Calu3 (cell line): ENCODE measurements around the gene CALML3. TPM values are rescaled to one million over a fixed set of nuclear protein-coding genes. Genes with fewer than 3 reads are reported as not detected.

Experiments used
- BruUV-seq: library from RNA; stranded (reverse); fragments of 400-500 nt; replicated peaks from 2 replicates; lab custom pipeline; 2021; lab: Mats Ljungman, UMichigan
- CTCF ChIA-PET: fragments of 300-600 bp; sonication (Branson Sonifier 250); formaldehyde crosslinking; loops from one replicate; lab custom pipeline; 2022; ENCODE audit warnings: antibody characterized with exemption; lab: Charles Lee
- DNase-seq: peaks from one replicate; pipeline ENCODE4 v3.0.0; 2022
- H3K27ac Mint-ChIP-seq: one replicate; pipeline ENCODE4 v1.8.0; 2022; ENCODE audit warnings: mixed read lengths; ENCODE audit not compliant: unreplicated experiment
- H3K27me3 Mint-ChIP-seq: one replicate; pipeline ENCODE4 v1.8.0; 2022; ENCODE audit warnings: mixed read lengths; ENCODE audit not compliant: unreplicated experiment
- H3K36me3 Mint-ChIP-seq: one replicate; pipeline ENCODE4 v1.8.0; 2022; ENCODE audit warnings: mild to moderate bottlenecking, moderate library complexity, mixed read lengths; ENCODE audit not compliant: insufficient read depth, unreplicated experiment
- H3K4me1 Mint-ChIP-seq: one replicate; pipeline ENCODE4 v1.8.0; 2022; ENCODE audit warnings: mild to moderate bottlenecking, low read depth, mixed read lengths; ENCODE audit not compliant: unreplicated experiment
- H3K4me3 Mint-ChIP-seq: one replicate; pipeline ENCODE4 v1.8.0; 2022; ENCODE audit warnings: mild to moderate bottlenecking, low read depth, moderate library complexity, mixed read lengths; ENCODE audit not compliant: unreplicated experiment
- H3K9me3 Mint-ChIP-seq: one replicate; pipeline ENCODE4 v1.8.0; 2022; ENCODE audit warnings: low read depth, mixed read lengths; ENCODE audit not compliant: unreplicated experiment
- CTCF ChIP-seq: fragments of 200-600 bp; IDR thresholded peaks from one replicate; pipeline ENCODE4 v1.8.0; 2022; ENCODE audit warnings: antibody characterized with exemption; ENCODE audit not compliant: unreplicated experiment
- intact Hi-C: fragments of 100-400 bp; cut with micrococcal nuclease; formaldehyde crosslinking; loops from one replicate; pipeline ENCODE4 v1.10.0; 2022; ENCODE audit not compliant: unreplicated experiment
- total RNA-seq: library from RNA; stranded (reverse); gene quantifications from 2 replicates; pipeline ENCODE4 v1.2.3, GENCODE V29; 2022

The CALML3 gene
- total RNA-seq, 1 experiment from 2014 or later: not detected

- CTCF ChIA-PET: no interaction called here
- H3K27me3 Mint-ChIP-seq: no peaks in the 10 kb centered on the region
Observed at GRCh38 chr10:5485948-5486852, 38.6 kb upstream of the CALML3 start.

GRCh38 chr10:5486853-5487235, 37.9 kb upstream of the CALML3 start:
- no peaks in the 10 kb centered on the region for H3K27me3 Mint-ChIP-seq
- no peak for DNase-seq
- BruUV-seq: no TSS peak
- no peaks in the 10 kb centered on the region for H3K36me3 Mint-ChIP-seq
- CTCF ChIA-PET: no interaction called here
- H3K4me1 Mint-ChIP-seq: peaks cover 9% of the 10 kb centered on the region
- no peaks in the 10 kb centered on the region for H3K9me3 Mint-ChIP-seq
- H3K4me3 Mint-ChIP-seq: no peak overlapping the region
- H3K27ac Mint-ChIP-seq: no peak overlapping the region
- intact Hi-C loops: no loop called here
- TF ChIP-seq CTCF: no peak

More at GRCh38 chr10:5485948-5486852, 38.6 kb upstream of the CALML3 start:
- no peak for TF ChIP-seq CTCF
- Mint-ChIP-seq H3K36me3 (no peaks in the 10 kb centered on the region), H3K4me3 (no peak overlapping the region), H3K4me1 (peaks cover 9% of the 10 kb centered on the region), H3K27ac (no peak overlapping the region), H3K9me3 (no peaks in the 10 kb centered on the region)
- BruUV-seq: no TSS peak
- intact Hi-C loops: no loop called here
- DNase-seq: no peak

GRCh38 chr10:5488272-5489161, 36.2 kb upstream of the CALML3 start:
- peaks cover 9% of the 10 kb centered on the region for H3K4me1 Mint-ChIP-seq
- no peaks in the 10 kb centered on the region for H3K9me3 Mint-ChIP-seq
- no TSS peak for BruUV-seq
- CTCF ChIA-PET: interaction anchor here (1.0 kb wide), 1 partner anchor 40 kb away, joined by 3 read pairs; no protein-coding TSS in a partner anchor
- no peak for TF ChIP-seq CTCF
- H3K27me3 Mint-ChIP-seq: no peaks in the 10 kb centered on the region
- DNase-seq: peak; percentile 21
- intact Hi-C loops: loop anchor here (1.0 kb wide), 1 partner anchor 15 kb away; no protein-coding TSS in a partner anchor
- no peak overlapping the region for H3K4me3 Mint-ChIP-seq
- H3K36me3 Mint-ChIP-seq: no peaks in the 10 kb centered on the region
- peak overlapping the region; percentile 53 for H3K27ac Mint-ChIP-seq

- H3K36me3 Mint-ChIP-seq: no peaks in the 10 kb centered on the region
- H3K27me3 Mint-ChIP-seq: no peaks in the 10 kb centered on the region
- peaks cover 9% of the 10 kb centered on the region for H3K4me1 Mint-ChIP-seq
- intact Hi-C loops: no loop called here
- no peak for DNase-seq
- no TSS peak for BruUV-seq
- no peak for TF ChIP-seq CTCF
- CTCF ChIA-PET: no interaction called here
- H3K9me3 Mint-ChIP-seq: no peaks in the 10 kb centered on the region
- no peak overlapping the region for H3K27ac Mint-ChIP-seq
- no peak overlapping the region for H3K4me3 Mint-ChIP-seq
Observed at GRCh38 chr10:5490032-5490431, 34.7 kb upstream of the CALML3 start.
